GM21367 (cell line): ENCODE data around the gene PRR20G.
"Not testable (repeated sequence)": the region's sequence is repeated elsewhere in the genome, so short reads cannot be mapped to it uniquely, and the experiment has no call there.

Experiments used
- ATAC-seq: cut with Tn5 transposase; IDR thresholded peaks from one replicate; pipeline ENCODE4 v1.9.1; 2021; ENCODE audit not compliant: unreplicated experiment

PRR20G gene

GRCh38 chr3:127304121-127304744, 16.4 kb upstream of the PRR20G start:
- no peak for ATAC-seq

DNA sequence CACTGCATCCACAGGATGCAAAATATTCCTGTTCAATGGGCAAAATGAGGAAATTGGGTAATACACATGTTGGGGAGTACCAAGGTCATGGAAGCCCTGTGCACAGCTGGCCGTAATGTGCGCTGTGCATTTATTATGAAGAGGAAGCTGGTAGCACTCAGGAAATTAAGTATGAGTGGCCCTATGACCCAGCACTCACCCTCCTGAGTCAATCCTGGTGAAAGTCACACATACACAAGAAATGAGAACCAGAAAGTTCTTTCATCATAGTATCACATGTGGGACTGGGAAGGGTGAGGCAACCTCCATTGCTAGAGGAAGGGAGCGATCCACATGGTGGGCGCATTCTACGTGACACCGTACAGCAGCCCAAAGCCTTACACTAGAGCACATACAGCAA, 11.4 kb upstream of the PRR20G start:
- ATAC-seq = no peak

GRCh38 chr3:127296959-127297358, 9.1 kb upstream of the PRR20G start:
- ATAC-seq = no peak

DNA sequence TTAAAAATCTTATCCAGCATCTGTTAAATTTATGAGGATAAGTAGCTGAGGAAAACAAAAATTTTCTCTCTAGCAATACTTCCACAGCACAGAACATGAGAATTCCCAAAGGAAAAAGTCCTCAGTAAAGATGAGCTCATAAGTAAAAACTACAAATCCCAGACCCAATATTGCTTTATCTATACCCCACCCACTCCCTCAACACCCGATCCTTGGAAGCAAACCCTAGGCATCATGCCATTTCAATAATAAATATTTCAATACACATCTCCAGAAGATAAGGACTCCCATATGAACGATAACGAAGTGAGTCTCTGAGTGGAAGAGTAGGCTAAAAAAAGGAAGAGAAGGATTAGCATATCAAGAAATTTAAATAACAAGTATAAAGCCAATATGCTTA, 8.3 kb upstream of the PRR20G start:
- ATAC-seq = no peak

GRCh38 chr3:127293650-127294049, 5.8 kb upstream of the PRR20G start:
- not testable (repeated sequence) for ATAC-seq

- ATAC-seq = no peak
These were observed 3.8 kb upstream of the PRR20G start for GRCh38 chr3:127291611-127292010.

- no peak for ATAC-seq
These were observed 3.3 kb upstream of the PRR20G start for GRCh38 chr3:127291114-127291513.

GRCh38 chr3:127289706-127290575, 2.1 kb upstream of the PRR20G start:
- no peak for ATAC-seq

GRCh38 chr3:127288921-127289705, 1.3 kb upstream of the PRR20G start:
- ATAC-seq = no peak

DNA sequence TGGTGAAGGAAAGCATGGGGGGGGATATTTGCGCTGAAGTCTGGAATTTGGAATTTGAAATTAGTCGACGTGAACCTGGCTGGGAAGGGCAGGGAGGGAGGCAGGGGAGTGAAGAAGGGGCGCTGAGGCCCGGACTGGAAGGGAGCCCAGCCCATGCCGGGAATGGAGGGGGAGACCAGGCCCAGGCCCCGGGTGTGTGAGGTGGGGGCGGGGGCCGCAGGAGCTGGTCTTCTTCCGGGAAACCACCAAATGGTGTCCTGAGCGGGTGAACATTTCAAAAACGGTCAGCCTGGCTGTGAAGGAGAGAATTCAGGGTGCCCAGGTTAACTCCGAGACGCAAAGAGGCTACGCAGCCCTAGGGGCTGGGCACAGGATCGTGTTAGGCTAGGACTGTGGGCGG, 497 bp upstream of the PRR20G start:
- no peak for ATAC-seq

- no peak for ATAC-seq
These were observed 1.2 kb downstream of the PRR20G start for GRCh38 chr3:127286571-127287140.

GRCh38 chr3:127284258-127284657, 3.6 kb downstream of the PRR20G start:
- ATAC-seq = no peak

DNA sequence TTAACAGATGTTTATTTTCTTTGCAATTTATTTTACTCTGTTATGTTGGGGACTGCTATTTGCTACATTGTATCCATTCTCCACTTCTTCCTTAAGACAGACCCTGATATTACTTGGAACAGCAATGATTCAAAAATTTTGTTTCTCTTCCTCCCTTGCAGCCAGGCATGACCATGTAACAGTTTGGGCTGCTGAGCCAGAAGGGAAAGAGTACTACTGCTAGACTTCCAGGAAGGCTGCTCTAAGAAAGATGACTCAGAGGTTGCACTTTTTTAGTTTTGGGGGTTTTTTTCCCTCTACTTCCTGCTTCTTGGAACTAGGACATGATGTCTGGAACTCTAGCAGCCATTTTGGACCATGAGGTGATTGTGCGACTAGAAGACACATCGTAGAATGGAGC, 10.3 kb downstream of the PRR20G start:
- ATAC-seq = no peak

DNA sequence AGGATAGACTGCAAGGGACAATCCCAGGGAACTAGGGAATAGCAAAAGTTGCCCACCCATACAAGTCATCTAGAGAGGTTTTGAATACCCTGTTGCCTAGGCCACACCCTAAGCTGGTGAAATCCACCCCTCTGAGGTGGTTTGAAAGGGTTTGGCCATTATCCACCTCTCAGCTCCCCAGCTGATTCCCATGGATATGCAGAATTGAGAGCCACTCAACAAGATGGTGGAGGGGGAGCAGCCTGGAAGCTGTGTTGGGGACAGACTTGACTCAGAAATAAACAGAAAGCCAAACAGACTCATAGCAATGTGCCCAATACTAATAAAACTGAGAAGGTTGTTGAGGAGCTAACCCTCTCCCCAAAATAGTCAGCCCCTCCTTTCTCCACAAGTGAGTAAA, 10.9 kb downstream of the PRR20G start:
- no peak for ATAC-seq

- no peak for ATAC-seq
These were observed 11.4 kb downstream of the PRR20G start for GRCh38 chr3:127276396-127276795.

DNA sequence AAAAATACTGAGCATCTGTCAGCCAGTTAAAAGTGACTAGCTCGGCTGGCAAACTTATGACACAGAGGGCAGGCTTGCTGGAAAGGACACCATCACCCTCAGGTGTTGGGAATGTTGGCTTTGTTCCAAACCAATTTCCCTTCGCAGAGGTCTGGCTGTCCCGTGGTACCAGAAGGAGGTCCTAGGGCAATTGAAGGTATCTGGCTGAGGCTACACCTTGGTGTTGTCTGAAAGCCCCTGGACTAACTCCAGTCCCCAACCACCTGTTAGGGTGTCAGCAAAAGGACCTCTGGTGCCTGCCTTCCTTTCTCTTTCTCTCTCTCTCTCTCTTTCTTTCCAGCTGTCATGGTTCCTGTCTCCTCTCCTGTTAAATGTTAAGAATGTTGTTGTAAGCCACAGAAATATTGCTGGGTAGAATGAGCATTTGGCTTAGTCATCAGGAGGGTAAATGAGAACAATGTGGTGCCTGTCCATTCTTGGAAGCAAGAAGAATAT, 12.5 kb downstream of the PRR20G start:
- ATAC-seq = no peak

GRCh38 chr3:127274200-127274760, 13.6 kb downstream of the PRR20G start:
- no peak for ATAC-seq

GRCh38 chr3:127273206-127273605, 14.6 kb downstream of the PRR20G start:
- no peak for ATAC-seq

GRCh38 chr3:127266186-127266585, 21.7 kb downstream of the PRR20G start:
- no peak for ATAC-seq

- no peak for ATAC-seq
These were observed 22.3 kb downstream of the PRR20G start for GRCh38 chr3:127265581-127265981.
